ENCODE results near the gene SUSD2.
"Not testable (repeated sequence)": the region's sequence is repeated elsewhere in the genome, so short reads cannot be mapped to it uniquely, and the experiment has no call there.

DNA sequence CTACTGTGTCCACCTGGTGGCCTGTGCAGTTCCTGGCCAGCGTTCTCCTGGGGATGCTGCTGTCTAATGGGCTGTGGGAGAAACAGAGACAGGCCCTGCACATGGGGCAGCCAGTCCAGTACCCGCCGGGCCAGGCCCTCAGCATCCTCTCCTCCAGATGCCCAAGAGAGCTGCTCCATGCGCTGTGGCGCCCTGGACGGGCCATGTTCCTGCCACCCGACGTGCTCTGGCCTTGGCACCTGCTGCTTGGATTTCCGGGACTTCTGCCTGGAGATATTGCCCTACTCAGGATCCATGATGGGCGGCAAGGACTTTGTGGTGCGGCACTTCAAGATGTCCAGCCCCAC, 1.6 kb downstream of the SUSD2 start:
- not testable (repeated sequence) for TF ChIP-seq CTCF (IDR thresholded peaks at IDR 0.05 in 4 of 5, conservative IDR thresholded peaks at IDR 0.05 in 1 of 5); POLR2A (IDR thresholded peaks at IDR 0.05)

All from gastrocnemius medialis (tissue), 4 donors.